C1 segment of cervical spinal cord (tissue), 14 donors: Measurements from ENCODE around the gene MMP28.

Source experiments
- DNase-seq, 14 donors: peaks; one replicate each; lab custom pipeline; 2025; lab: John Stamatoyannopoulos, UW

MMP28 gene

DNA sequence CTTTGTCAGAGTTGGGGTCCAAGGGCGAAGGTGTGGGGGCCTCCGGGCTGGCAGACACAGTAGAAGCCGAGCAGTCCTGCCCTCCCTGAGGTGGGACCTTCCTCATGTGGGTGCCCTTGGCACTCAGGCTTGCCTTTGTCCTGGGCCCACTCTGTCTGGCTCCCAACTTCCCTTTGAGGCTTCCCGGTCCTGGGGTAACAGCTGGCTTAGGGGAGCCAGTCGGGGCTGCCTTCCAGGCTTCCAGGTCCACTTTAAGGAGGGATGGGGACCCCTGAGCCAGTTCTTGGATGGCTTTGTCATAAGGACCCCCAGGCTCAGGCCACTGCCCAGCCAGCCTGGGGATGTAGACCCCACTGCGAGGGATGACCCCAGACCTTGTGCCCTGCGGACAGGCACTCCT lies 50.2 kb downstream of the MMP28 start:
- no peak for DNase-seq

DNA sequence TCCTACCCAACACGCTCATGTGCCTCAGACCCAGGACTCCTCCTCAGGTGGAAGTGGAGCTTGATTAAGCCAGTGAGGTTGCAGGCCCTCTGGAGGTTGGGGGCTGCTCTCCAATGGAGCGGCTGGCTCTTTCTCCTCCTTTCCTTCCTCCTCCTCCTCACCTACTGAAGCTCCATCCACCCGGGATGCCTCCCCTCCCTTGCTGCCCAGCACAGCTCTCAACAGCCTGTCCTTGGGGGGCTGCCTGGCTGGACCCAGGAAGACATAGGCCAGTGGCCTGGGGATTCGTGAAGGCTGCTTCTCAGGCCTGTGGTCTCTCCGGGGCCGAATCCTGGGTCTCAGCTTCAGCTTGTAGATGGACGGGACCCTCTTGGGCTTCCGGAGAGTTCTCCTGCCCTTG lies 50.6 kb downstream of the MMP28 start:
- DNase-seq, result no peak

DNA sequence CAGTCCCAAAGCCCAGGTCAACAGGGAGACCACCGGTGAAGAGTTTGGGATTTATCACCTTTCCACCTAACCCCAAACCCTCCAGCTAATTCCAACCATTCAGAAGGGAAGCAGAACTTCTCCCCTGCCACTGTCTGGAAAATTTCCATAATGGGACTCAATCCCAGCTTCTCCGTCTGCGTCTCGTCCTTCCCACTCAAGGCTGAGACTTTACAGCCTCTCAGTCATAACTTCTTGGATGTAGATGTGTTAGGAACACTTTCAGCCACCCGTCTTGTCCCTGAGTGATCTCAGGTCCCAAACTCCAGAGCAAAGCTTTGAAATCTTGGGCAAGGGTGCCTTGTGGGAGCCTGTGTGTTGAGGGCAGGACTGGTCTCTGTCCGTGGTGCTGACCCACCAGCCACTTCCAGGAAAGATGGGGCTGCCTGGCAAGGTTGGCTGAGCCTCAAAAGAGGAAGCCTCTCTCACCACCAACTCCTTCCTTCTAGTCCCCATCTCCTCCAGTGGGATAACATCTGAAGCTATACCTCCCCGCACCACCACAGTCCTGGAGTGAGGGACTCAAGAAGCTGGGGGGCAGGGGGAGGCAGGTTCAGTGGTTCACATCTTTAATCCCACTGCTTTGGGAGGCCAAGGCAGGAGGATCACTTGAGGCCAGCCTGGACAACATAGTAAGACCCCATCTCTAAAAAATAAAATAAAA lies 51.7 kb downstream of the MMP28 start:
- DNase-seq, result peak in 1 of 14 donors; percentile 11

DNA sequence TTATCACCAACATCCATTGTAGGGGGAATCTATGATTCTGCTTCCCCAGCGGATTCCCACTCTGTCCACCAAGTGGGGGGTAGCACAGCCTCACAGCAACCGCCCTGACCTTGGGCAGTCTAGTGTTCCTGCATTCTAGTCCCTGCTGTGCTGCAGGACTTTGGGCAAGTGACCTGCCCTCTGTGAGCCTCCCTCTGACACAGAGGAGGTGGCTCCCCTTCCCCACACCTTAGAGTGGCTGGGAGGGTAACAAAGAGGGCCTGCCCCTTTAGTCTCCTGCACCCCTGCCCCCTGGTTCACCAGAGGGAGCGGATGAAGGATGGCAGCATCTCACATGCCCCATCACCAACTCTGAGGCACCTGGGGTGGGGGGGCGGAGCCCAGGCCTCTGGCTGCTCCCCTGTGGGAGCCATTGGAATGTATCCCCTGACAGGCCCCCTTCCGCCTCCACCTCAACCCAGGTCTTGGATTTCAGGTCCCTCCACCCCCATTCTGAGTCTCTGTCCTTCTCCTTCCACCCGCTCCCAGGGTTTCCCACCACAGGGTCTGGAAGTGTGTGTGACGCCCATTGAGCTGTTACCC lies 52.5 kb downstream of the MMP28 start:
- DNase-seq, result no peak

DNA sequence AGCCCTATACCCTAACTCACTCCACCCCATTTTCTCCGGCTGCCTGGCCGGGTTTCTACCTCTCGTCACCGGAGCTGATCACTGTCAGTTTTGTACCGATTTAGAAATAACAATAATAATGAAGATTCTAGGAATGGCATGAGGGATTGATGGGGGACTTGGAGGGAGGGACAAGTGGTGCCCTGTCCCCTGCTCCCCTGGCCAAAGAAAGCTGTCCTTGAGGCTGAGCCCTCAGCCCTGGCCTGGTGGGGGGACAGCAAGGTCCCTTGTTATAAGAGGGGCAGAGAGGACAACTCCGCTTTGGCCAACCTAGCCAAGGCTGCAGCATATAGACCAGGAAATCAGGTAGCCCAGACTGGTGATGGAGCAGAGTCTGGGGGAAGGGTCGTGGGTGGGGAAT lies 52.9 kb downstream of the MMP28 start:
- no peak for DNase-seq

DNA sequence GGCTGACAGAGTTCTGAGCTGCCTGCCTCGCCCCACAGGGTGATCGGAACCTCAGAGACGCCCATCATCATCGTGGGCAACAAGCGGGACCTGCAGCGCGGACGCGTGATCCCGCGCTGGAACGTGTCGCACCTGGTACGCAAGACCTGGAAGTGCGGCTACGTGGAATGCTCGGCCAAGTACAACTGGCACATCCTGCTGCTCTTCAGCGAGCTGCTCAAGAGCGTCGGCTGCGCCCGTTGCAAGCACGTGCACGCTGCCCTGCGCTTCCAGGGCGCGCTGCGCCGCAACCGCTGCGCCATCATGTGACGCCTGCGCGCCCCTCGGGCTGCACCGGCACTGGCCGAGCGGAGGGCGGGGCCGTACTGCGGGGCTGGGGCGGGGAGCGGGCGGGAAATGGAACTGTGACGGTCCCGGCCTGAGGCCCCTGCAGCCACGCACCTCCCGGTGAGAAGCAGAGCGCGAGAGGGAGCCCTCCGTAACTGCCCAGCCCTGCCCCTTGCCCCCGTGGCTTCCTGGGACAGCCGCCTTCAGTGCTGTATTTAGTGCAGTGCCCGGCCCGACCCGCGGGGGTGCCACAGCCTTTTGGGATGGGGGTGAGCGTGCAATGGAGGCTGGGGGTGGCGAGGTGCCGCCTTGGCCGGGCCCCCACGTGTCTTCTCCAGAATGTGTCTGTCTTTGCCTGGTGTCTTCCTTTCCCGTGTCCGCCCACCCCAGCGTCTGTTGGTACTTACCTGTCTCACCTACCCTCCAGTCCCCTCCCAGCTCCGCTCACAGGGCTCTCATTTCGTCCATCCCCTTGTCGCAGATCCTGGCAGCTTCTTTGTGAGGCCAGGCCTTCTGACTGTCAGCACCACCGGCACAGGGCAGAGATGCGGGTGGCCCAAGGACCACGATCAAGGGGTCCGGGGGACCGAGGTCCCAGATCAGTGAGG lies 54.2 kb downstream of the MMP28 start:
- no peak for DNase-seq

DNA sequence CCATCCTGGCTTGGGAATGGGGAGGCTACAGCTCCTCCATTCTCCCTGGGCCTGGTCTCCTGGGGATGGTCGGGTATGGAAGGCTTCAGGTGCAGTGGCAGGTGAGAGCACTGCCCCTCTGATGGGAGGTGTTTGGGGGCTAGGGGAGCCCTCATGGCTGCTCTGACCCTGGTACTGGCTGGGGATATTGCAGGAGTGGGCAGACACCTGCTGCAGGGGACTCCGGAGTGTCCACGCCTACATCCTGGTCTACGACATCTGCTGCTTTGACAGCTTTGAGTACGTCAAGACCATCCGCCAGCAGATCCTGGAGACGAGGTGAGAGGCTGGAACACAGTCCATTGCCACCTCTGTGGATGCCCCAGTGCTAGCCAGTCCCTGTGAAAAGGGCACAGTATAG lies 55.2 kb downstream of the MMP28 start:
- DNase-seq, result no peak

DNA sequence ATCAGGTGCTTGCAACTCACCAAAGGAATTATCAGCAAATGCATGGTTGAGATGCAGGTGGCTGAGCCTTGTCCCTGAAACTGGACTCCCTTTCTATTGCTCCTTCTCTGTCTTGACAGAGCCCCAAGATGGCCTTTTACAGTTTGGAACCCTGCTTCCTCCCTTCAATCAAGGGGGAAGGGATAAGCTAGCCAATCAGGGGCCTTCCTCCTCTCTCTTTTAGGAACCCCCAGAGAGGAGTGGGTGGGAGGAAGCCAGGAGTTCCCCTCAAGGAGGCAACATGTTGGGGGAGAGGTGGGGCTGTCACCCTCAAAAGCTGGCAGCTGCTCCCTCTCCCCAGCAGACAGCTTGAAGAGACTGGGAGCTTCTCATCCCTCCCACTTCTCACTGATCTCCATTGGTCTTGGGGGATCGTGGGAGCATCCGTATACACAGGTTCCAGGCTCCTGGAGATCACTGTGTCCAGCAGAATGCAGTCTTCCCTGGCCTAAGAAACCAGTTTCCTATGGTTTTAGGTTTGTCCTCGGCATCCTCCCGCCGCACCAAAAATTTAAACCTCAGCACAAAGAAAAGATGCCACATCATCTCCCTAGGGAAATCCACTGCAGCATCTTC lies 56.8 kb downstream of the MMP28 start:
- no peak for DNase-seq

DNA sequence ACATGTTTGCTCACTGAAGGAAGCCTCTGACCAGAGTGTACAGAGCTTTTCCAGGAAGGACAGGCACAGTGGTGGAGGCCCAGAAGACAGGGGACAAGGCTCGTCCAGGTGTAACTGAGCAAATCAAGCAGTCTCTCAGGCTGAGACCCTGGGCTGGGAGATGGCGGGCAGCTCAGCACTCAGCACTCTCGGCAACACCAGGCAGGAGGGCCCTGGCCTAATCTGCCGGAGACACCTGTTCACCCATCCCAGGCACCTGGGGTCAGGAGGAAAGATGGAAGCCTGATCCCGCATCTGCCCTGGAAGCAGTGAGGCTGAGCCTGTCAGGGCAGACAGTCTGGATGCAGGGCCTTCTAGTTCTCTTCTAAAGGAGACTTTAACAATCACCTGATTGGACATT lies 59.2 kb downstream of the MMP28 start:
- DNase-seq, result no peak

DNA sequence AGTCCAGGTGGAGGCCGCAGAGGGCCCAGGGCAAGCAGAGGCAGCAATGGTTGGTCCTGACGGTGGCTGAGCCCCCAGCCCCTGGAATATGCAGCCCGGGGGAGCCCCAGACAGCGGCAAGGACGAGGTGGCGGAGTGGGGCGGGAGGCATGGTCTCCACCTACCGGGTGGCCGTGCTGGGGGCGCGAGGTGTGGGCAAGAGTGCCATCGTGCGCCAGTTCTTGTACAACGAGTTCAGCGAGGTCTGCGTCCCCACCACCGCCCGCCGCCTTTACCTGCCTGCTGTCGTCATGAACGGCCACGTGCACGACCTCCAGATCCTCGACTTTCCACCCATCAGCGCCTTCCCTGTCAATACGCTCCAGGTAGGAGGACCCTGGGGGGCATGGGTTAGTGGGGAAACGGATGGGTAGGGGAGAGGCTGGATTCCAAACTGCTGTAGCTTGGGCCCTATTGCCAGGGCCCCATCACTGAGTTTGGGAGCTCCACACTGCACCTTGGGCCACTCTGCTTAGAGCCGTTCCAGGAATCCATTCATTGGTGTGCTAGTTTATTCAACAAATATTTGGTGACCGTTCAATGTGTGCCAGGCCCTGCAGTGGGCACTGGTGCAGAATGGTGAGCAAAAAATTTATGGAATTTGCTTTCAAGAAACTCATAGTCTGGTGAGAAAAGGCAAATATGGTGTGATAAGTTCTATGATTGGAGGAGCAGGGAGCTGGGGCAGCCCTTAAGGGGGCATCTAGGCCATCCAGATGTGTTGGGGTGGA lies 60.2 kb downstream of the MMP28 start:
- DNase-seq, result no peak

DNA sequence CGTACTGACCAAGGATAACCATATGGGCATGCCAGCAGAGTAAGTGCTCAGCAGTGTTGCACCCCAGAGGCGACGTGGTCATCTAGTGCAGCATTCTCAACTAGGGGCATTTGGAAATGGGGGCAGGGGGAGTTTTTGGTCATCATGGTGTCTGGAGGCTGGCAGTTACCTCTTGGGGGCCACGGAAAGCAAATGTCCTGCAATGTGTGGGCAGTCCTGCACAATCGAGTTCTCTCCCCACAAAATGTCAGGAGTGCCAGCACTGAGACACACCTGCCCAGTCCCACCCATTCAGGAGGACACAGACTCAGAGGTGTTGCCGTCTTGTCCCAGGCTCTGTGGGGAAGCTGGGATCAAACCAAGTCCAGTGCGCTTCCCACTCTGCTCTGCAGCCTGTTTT lies 61.0 kb downstream of the MMP28 start:
- no peak for DNase-seq

DNA sequence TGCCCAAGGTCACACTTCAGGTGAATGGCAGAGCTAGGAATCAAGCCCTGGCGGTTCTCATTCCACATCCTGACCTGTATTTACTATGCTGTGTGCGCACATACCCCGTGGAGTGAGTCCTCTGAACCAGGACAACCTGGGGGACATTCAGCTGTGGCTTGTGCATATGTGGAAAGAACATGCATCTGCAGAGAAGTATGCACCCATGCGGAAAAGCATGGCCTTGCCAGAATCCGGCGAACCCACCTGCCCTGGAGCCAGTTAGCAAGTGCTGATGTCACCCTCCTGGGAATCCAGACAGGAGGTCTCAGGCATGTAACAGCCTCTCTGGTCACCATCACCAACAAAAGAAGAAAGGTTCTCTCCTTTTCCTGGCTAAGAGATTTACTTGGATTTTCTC lies 62.1 kb downstream of the MMP28 start:
- DNase-seq, result no peak

DNA sequence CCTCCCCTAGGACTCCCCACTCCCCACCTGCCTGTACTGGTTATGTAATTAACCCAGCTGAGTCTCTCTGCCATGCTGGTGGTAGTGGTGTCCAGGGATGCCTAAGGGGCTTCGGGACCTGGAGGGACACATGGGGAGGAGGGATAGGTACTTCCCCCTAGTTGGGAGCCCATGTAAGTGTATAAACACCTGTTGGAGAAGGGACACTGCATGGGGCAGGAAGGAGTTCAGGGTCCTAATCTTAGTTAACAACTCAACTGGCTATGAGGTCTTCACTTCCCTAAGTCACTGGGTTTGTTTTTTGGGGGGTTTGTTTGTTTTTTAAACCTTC lies 62.7 kb downstream of the MMP28 start:
- no peak for DNase-seq

DNA sequence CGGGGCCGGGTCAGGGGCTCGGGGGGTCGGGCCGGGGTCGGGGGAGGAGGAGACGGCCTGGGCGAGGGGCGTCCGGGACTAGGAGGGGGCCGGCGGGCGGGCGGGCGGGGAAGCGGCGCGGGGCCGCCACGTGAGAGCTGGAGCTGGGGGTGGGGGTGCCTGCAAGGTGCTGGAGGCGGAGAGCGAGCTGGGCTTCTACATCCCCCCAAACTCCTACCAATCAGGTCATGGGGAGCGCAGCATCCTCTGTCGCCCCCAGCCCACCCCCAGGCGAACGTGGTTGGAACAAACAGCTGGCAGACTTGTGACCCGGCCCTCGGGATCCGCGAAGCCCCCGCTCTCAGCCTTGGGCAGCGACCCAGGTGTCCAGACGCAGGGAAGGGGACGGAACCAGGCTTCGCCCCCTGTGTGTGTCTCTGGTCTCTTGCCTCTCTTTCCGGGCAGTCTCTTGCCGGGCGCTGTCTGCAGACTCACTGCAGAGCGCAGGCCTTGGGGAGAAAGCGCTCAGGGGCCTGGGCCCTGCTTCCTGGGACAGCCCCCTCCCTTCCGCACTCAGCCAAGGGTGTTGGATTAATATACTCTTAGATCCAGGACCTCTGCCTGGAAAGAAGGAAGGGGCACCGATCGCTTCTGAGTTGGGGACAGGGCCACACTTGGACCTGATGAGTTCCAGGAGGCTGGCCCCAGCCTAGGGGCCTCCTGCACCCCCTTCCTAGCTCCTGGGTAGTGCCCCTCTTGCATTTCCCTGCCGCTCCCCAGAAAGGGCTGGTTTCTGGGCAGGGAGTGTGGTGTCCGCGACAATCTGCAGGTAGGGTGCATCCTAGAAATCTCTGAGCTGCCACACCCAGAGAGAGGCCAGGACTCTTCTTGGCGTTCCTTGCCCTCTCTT lies 63.3 kb downstream of the MMP28 start:
- DNase-seq, result no peak

DNA sequence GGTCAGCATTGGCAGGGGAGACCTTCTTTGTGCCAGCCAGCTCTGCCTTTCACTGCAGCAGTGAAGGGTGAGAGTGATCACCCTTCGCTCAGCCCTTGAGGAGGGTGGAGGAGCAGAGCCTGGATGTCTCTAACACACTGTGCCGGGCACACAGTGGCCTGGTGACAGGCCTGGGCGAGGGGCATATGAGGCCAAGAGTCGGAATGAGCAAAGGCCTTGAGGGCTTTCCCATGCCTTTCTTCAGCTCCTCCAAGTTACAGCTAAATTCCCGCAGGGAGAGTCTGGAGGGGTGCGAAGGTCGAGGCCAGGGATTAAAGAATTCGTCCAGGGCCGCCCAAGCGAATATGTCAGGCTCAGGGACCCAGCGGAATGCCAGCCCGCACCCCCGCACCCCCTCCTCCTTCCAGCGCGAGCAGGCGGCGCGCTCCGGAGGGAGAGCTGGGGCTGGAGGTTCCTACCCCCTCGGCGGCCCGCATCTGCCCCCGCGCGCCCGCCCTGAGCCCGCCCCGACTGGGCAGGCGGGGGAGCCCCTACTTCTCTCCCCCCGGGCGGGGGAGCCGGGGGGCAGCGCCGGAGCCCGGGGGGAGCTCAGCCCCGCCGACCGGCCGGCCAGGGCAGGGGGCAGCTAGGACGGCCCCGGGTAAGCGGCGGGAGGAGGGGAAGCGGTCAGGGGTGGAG lies 64.1 kb downstream of the MMP28 start, which contains the start of gene RASL10B:
RASL10B (plus strand) TSS at position 401 of the 678 bp plus-strand sequence. CDS start 3,546 bp downstream, outside the sequence.
- DNase-seq, result peak in 9 of 14 donors; percentile 5 to 59 (median 23)

DNA sequence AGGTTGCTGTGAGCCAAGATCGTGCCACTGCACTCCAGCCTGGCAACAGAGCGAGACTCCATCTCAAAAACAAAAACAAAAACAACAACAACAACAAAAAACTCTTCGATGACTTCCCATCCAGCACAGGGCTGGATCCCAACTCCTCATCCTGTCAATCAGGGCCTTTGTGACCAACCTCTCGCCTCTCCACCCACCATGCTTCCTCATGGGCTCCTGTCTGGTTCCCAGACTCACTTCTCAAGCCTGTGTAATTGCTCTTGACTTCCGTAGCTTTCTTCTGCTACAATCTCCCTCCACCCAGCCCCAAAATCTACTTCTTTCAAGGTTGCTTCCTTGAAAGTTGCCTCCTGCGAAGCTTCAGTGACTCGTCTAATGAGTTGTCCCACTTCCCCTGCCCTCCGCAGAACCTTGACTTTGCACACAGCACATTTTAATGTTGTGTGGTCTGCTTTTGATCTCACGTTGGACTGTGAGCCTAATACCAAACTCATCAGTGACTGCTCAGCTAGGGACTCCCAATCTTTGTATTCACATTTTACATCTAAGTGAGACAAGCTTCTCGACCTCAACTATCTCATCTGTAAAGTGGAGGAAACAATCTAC lies 64.9 kb downstream of the MMP28 start:
- no peak for DNase-seq

DNA sequence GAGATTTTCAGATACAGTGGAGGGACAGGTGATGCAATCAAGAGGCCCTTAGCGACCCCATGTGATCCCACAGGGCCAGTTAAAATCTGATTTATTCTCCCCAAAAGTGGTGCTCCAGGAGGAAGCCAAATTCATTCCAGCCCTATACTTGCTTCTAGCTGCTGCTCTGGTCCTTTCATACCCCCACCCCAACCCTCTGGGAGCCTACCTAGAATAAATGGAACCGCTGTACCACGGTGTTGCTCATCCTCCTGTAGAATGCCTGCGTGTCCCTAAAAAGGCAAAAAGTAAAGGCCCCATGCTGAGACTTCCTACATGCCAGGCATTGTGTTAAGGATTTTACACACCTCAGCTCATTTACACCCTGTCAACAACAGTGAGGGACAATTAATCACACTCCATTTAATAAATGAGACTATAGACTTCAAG lies 66.0 kb downstream of the MMP28 start:
- DNase-seq, result no peak

DNA sequence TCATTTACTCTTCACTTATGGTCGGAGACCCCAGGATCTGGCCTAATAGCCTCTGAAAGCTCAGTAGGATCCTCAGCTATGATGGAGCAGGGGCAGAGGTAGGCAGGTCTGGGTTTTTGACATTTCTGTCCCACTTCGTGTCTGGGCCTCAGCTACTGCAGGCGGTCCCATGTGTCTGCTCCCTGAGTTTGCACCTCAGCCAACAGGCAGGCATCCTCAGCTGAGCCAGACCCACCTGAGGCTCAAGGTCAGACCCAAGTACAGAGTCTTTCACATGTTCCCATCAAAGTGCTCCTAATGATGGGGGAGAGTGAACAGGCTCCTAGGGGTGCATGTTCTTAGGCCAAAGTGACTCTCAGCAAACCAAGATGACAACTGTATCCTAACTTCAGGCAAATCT lies 66.9 kb downstream of the MMP28 start:
- no peak for DNase-seq

DNA sequence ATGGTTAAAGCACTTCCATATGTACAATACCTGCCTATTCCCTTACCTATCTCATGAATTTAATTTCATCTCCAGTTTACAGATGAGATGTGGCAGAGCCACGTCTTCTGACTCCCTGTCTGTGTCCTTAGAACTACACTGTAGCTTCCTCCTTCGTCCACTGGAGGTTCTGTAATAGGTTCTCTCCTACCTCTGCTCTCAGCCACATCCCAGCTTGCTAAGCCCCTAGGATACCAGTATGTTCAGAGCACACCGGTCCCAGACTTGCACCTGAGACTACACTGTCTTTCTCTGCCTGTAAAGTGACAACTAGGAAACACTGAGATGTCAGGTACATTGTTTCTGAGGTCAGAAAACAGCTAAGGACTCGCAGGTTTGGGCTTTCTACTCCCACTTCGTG lies 67.8 kb downstream of the MMP28 start:
- no peak for DNase-seq
